HG02852 (cell line): Measurements from ENCODE around the gene CCDC50.

Source experiments
- ATAC-seq: cut with Tn5 transposase; IDR thresholded peaks from one replicate; pipeline ENCODE4 v1.9.1; 2021; ENCODE audit warnings: mild to moderate bottlenecking, moderate library complexity; ENCODE audit not compliant: unreplicated experiment

Gene CCDC50

DNA sequence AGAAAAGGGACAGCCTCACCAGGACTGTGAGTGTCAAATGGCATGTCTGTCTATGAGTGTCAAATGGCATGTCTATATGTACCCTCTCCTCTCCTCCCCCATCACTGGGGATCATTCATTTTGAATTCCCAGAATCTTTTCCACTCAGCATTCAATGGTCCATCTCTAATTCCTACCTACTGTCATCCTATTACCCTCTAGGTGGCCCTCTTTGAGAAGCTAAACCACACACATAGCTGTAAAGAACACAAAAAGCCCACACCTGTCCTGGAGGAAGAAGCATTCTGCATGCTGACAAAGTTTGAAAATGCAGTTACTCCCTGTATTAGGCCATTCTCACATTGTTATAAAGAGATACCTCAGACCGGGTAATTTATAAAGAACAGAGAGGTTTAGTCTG, 85.5 kb downstream of the CCDC50 start:
- no peak for ATAC-seq

DNA sequence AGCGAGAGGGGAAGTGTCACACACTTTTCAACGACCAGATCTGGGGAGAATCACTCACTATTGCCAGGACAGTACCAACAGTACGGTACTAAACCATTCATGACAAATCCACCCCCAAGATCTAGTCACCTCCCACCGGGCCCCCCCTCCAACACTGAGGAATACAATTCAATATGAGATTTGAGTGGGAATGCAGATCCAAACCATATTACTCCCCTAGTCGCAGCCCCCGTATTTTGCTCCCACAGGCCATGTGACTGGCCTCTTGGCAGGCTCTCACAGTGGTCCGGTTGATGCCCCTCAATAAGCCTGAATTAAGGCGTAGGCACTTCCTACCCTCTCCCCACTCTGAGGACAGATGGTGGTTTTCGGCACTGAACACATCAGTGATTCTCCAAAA, 86.4 kb downstream of the CCDC50 start:
- no peak for ATAC-seq

GRCh38 chr3:191417457-191417729, 88.2 kb downstream of the CCDC50 start:
- no peak for ATAC-seq

GRCh38 chr3:191420771-191421170, 91.6 kb downstream of the CCDC50 start:
- ATAC-seq: no peak

GRCh38 chr3:191424881-191425280, 95.7 kb downstream of the CCDC50 start:
- ATAC-seq: no peak

DNA sequence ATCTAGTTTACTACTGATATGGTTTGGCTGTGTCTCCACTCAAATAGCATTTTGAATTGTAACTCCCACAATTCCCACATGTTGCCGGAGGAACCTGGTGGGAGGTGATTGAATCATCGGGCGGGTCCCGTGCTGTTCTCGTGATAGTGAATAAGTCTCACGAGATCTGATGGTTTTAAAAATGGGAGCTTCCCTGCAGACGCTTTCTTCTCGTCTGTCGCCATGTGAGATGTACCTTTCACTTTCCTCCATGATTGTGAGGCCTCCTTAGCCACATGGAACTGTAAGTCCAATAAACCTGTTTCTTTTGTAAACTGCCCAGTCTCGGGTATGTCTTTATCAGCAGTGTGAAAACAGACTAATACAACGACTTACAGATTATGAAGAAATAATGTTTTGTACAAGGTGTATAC, 96.1 kb downstream of the CCDC50 start:
- no peak for ATAC-seq

- ATAC-seq: no peak
Measured at GRCh38 chr3:191426311-191426710, 97.1 kb downstream of the CCDC50 start.

GRCh38 chr3:191428177-191428576, 99.0 kb downstream of the CCDC50 start:
- ATAC-seq: no peak

DNA sequence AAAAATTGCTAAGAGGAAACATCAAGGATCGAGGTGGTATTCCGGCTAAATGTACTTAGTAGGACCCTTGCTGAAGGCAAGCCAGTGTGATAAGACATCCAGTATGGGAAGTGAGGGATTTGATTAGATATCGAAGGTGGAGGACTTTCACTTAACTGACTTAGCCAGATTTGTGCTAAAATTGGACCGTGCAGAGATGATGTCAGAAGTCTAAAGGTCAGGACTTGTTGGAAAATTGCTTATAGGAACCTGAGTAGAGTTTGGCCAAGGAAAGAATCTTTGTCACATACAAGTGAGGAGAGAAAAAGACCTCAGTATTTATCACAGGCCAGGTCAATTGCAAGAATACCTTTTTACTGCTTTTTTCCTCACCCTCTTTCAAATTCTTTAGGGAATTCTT, 100.9 kb downstream of the CCDC50 start:
- no peak for ATAC-seq

DNA sequence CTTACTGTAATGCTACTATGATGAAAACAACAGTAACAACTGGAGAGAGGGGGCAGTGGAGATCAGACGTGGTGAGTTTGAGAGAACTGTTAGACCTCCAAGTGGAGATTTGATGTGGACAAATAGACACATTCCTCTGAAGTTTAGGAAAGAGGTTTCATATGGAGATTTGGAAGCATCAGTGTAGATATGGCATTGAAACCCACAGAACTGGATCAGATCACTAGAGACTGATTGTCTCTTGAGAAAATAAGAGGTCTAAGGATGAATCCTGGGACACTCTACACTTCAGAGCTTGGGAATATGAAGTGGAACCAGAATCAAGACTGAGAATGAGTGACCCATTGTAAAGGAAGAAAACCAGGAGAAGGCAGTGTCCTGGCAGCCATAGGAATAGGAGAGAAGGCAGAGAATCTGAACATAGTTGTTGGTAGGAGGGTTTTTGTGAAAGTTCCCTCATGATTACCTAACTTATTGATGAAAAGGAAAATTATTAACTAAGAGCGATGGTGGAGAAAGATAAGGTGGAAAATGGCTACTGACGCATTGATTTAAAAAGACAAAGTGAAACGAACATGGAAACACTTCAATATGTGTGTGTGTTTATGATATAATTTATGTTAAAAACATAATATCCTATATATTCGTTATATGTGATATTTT, 102.1 kb downstream of the CCDC50 start:
- no peak for ATAC-seq

DNA sequence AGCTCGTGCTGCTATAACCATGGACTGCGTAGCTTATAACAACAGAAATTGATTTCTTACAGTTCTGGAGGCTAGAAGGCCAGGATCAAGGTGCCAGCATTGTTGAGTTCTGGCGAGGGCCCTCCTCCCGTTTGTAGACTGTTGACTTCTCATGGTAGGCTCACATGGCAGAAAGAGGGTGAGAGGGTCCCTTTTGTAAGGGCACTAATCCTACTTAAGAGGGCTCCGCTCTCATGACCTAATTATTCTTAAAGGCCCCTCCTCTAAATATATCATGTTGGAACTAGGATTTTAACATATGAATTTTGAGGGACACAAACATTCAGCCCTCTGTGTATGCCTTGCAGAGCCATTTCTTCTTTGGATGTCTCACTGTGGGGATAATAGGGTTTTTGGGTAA, 103.0 kb downstream of the CCDC50 start:
- no peak for ATAC-seq

GRCh38 chr3:191434024-191434423, 104.8 kb downstream of the CCDC50 start:
- ATAC-seq: no peak

- ATAC-seq: no peak
Measured at GRCh38 chr3:191435981-191436380, 106.8 kb downstream of the CCDC50 start.

GRCh38 chr3:191438150-191438814, 109.1 kb downstream of the CCDC50 start:
- ATAC-seq: no peak

GRCh38 chr3:191440532-191440931, 111.3 kb downstream of the CCDC50 start:
- ATAC-seq: no peak

DNA sequence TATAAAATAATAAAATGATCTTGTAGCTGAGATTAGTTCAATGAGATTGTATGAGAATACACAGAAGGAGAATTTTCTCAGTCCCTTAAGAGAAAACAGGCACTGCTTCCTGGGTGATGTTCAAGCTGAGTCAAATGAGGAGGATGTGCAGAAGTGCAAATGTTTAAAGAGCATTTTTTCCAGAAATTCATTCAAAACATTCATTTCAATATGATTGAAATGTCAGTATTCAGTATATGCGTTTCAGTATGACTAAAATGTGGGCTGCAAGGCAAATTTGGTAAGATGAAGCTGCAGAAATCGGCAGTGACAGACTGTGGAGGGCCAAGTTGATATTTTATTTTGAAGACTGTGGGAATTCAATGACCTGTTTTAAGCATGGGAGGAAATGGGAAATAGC, 112.5 kb downstream of the CCDC50 start:
- no peak for ATAC-seq

DNA sequence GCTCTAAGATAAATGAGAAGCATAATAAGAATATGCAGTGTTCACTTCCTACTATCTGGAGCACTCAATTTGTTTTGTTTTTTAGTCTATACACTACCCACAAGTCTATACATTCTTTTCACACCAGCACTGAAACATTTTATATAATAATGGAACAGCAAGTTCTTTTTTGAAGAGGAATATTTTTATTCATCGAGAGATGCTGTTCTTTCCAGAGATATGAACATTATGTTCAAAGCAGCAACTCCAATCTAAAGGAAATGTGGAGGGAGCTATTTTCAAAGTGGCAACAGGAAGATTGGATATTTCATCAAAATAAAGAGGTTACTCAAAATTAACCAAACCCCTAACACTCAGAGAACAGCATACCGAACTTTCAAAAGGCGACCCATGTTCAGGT, 115.4 kb downstream of the CCDC50 start:
- no peak for ATAC-seq
